ENCODE results near the gene DTX2. TPM values are rescaled to one million over a fixed set of nuclear protein-coding genes. Genes with fewer than 3 reads are reported as not detected.

The DTX2 gene
- total and polyA plus RNA-seq, 2 experiments from 2014 or later, result 36.1 to 77.9 TPM

DNA sequence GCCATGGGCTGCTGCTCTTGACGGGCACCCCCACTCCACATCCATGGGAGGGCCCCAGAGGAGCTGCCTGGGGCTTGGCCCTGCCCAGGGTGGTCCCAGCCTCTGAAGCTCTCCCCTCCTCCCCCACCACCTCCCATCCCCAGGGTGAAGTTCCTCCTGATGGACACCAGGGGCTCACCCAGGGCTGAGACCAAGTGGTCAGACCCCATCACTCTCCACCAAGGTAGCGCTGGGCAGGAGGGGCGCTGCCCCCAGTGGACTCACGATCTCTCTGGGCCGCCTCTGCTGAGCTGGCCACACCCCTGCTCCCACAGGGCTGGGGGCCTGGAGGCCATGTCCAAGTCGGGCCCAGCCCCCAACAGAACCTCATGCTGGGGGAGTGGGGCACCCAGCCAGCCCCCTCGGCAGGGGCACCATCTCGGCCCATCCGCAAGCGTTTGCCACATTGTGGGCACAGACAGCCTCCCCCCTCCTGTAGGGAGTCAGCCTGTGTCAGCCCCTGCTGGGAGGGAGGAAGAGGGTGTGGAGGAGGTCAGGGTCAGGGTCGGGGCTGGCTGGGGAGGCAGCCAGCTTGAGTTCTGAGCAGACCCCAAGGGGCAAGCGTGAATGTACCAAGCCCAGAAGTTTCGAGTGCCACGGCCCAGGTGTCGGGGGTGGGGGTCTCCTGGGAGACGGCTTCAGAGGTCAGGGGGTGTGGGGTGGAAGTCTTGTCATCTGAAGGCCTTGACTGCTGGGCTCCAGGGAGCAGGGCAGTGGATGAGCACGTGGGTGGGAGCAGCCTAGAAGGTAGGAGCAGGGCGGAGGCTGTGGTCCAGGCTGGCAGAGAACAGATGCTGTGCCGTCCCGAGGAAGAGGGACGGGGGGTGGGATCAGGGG is 51.7 kb downstream of the DTX2 start:
- H3K9me2 ChIP-seq (ENCODE audit: insufficient read depth), result no peaks in the 10 kb centered on the region

DNA sequence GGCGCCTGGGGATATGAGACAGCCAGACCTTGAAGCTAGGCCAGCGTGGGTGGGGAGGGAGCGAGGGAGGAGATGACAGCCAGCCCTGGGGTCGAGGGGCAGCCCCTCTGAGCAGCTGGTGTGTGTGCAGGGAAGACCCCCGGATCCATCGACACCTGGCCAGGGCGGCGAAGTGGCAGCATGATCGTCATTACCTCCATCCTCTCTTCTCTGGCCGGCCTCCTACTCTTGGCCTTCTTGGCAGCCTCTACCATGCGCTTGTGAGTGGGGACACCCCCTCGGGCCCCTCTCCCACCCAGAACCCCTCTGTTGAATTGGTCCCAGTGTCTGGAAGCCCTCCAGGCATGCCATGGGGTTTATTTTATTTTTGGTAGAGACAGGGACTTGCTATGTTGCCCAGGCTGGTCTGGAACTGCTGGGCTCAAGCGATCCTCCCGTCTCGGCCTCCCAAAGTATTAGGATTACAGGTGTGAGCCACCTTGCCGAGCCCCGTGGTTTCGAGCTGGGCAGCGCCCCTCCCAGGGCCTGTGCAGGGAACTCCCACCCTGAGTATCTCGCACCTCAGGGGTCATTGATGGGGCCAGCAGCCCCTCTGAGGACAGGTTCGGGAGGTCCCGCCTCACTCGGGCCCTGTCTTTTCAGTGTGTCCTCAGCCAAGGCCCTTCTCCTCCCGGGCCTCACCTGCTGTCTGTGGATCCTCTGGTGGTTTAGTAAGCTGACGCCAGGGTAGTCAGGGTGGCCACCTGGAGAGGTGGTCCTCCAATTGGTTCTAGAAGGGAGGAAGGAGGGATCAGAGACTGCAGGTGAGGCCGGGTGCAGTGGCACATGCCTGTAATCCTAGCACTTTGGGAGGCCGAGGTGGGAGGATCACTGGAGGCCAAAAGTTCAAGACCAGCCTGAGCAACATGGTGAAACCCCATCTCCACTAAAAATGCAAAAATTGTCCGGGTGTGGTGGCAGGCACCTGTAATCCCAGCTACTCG is 52.6 kb downstream of the DTX2 start:
- H3K4me1 ChIP-seq (ENCODE audit: insufficient read depth), result peaks cover 12% of the 10 kb centered on the region

More for the DNA sequence above, 51.7 kb downstream of the DTX2 start:
- no peak overlapping the region for H3K4me2 ChIP-seq
- peaks cover 6% of the 10 kb centered on the region for H3K27me3 Mint-ChIP-seq (ENCODE audit: insufficient read depth, low read depth, poor library complexity)
- no peaks in the 10 kb centered on the region for H3F3A ChIP-seq (replicated peaks; ENCODE audit: low read depth)
- H3K36me3 ChIP-seq (ENCODE audit: insufficient read depth), result no peaks in the 10 kb centered on the region
- H3K27ac ChIP-seq (ENCODE audit: low read depth), result no peak overlapping the region
- H3K27ac Mint-ChIP-seq, result no peak overlapping the region
- DNase-seq (ENCODE audit: low spot score) (peak; percentile 81), ATAC-seq (peak; percentile 46)
- peaks cover 12% of the 10 kb centered on the region for H3K4me1 ChIP-seq (ENCODE audit: insufficient read depth)
- H3K27me3 ChIP-seq (ENCODE audit: insufficient read depth), result no peaks in the 10 kb centered on the region
- H3K4me1 Mint-ChIP-seq, result peaks cover 5% of the 10 kb centered on the region
- H3K4me3 ChIP-seq, result no peak overlapping the region
- H3K4me3 Mint-ChIP-seq, result no peak overlapping the region
- H4K20me1 ChIP-seq (replicated peaks; ENCODE audit: insufficient read depth), result no peaks in the 10 kb centered on the region
- H2AFZ ChIP-seq, result no peak overlapping the region
- TF ChIP-seq, protein P1, sequence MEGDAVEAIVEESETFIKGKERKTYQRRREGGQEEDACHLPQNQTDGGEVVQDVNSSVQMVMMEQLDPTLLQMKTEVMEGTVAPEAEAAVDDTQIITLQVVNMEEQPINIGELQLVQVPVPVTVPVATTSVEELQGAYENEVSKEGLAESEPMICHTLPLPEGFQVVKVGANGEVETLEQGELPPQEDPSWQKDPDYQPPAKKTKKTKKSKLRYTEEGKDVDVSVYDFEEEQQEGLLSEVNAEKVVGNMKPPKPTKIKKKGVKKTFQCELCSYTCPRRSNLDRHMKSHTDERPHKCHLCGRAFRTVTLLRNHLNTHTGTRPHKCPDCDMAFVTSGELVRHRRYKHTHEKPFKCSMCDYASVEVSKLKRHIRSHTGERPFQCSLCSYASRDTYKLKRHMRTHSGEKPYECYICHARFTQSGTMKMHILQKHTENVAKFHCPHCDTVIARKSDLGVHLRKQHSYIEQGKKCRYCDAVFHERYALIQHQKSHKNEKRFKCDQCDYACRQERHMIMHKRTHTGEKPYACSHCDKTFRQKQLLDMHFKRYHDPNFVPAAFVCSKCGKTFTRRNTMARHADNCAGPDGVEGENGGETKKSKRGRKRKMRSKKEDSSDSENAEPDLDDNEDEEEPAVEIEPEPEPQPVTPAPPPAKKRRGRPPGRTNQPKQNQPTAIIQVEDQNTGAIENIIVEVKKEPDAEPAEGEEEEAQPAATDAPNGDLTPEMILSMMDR (conservative IDR thresholded peaks at IDR 0.05; ENCODE audit: low read depth in 2 of 2), result peak; percentile 48 to 50
- no peak for TF ChIP-seq ZNF331 (CRISPR knock-in tag; IDR thresholded peaks at IDR 0.05; ENCODE audit: low read depth)
- H3K79me2 ChIP-seq (replicated peaks; ENCODE audit: insufficient read depth), result no peaks in the 10 kb centered on the region
- H3K9me3 Mint-ChIP-seq, result no peaks in the 10 kb centered on the region
- no peaks in the 10 kb centered on the region for H3K36me3 Mint-ChIP-seq (ENCODE audit: low read depth)

More for the DNA sequence above, 52.6 kb downstream of the DTX2 start:
- H3K9me2 ChIP-seq (ENCODE audit: insufficient read depth), result no peaks in the 10 kb centered on the region
- no peak overlapping the region for H2AFZ ChIP-seq
- no peaks in the 10 kb centered on the region for H3K36me3 ChIP-seq (ENCODE audit: insufficient read depth)
- DNase-seq (ENCODE audit: low spot score) (no peak), ATAC-seq (no peak)
- no peak overlapping the region for H3K4me3 Mint-ChIP-seq
- H3K9me3 Mint-ChIP-seq, result no peaks in the 10 kb centered on the region
- no peaks in the 10 kb centered on the region for H3K79me2 ChIP-seq (replicated peaks; ENCODE audit: insufficient read depth)
- H3F3A ChIP-seq (replicated peaks; ENCODE audit: low read depth), result no peaks in the 10 kb centered on the region
- H4K20me1 ChIP-seq (replicated peaks; ENCODE audit: insufficient read depth), result no peaks in the 10 kb centered on the region
- no peak overlapping the region for H3K27ac ChIP-seq (ENCODE audit: low read depth)
- peaks cover 5% of the 10 kb centered on the region for H3K4me1 Mint-ChIP-seq
- no peaks in the 10 kb centered on the region for H3K36me3 Mint-ChIP-seq (ENCODE audit: low read depth)
- TF ChIP-seq NANOG (IDR thresholded peaks at IDR 0.05; ENCODE audit: borderline replicate concordance), result no peak
- no peak for TF ChIP-seq JUNB (IDR thresholded peaks at IDR 0.05; ENCODE audit: unreplicated experiment)
- TF ChIP-seq, protein P2, sequence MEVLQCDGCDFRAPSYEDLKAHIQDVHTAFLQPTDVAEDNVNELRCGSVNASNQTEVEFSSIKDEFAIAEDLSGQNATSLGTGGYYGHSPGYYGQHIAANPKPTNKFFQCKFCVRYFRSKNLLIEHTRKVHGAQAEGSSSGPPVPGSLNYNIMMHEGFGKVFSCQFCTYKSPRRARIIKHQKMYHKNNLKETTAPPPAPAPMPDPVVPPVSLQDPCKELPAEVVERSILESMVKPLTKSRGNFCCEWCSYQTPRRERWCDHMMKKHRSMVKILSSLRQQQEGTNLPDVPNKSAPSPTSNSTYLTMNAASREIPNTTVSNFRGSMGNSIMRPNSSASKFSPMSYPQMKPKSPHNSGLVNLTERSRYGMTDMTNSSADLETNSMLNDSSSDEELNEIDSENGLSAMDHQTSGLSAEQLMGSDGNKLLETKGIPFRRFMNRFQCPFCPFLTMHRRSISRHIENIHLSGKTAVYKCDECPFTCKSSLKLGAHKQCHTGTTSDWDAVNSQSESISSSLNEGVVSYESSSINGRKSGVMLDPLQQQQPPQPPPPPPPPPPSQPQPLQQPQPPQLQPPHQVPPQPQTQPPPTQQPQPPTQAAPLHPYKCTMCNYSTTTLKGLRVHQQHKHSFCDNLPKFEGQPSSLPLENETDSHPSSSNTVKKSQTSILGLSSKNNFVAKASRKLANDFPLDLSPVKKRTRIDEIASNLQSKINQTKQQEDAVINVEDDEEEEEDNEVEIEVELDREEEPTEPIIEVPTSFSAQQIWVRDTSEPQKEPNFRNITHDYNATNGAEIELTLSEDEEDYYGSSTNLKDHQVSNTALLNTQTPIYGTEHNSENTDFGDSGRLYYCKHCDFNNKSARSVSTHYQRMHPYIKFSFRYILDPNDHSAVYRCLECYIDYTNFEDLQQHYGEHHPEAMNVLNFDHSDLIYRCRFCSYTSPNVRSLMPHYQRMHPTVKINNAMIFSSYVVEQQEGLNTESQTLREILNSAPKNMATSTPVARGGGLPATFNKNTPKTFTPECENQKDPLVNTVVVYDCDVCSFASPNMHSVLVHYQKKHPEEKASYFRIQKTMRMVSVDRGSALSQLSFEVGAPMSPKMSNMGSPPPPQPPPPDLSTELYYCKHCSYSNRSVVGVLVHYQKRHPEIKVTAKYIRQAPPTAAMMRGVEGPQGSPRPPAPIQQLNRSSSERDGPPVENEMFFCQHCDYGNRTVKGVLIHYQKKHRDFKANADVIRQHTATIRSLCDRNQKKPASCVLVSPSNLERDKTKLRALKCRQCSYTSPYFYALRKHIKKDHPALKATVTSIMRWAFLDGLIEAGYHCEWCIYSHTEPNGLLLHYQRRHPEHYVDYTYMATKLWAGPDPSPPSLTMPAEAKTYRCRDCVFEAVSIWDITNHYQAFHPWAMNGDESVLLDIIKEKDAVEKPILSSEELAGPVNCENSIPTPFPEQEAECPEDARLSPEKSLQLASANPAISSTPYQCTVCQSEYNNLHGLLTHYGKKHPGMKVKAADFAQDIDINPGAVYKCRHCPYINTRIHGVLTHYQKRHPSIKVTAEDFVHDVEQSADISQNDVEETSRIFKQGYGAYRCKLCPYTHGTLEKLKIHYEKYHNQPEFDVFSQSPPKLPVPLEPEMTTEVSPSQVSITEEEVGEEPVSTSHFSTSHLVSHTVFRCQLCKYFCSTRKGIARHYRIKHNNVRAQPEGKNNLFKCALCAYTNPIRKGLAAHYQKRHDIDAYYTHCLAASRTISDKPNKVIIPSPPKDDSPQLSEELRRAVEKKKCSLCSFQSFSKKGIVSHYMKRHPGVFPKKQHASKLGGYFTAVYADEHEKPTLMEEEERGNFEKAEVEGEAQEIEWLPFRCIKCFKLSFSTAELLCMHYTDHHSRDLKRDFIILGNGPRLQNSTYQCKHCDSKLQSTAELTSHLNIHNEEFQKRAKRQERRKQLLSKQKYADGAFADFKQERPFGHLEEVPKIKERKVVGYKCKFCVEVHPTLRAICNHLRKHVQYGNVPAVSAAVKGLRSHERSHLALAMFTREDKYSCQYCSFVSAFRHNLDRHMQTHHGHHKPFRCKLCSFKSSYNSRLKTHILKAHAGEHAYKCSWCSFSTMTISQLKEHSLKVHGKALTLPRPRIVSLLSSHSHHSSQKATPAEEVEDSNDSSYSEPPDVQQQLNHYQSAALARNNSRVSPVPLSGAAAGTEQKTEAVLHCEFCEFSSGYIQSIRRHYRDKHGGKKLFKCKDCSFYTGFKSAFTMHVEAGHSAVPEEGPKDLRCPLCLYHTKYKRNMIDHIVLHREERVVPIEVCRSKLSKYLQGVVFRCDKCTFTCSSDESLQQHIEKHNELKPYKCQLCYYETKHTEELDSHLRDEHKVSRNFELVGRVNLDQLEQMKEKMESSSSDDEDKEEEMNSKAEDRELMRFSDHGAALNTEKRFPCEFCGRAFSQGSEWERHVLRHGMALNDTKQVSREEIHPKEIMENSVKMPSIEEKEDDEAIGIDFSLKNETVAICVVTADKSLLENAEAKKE (CRISPR knock-in tag; IDR thresholded peaks at IDR 0.05), result no peak
- TF ChIP-seq ZNF114 (CRISPR knock-in tag; IDR thresholded peaks at IDR 0.05), result no peak
- H3K4me3 ChIP-seq, result no peak overlapping the region
- H3K27ac Mint-ChIP-seq, result no peak overlapping the region; the same call in 1 of the 2 replicates
- H3K27me3 ChIP-seq (ENCODE audit: insufficient read depth), result no peaks in the 10 kb centered on the region
- no peak overlapping the region for H3K4me2 ChIP-seq
- H3K27me3 Mint-ChIP-seq (ENCODE audit: insufficient read depth, low read depth, poor library complexity), result peaks cover 8% of the 10 kb centered on the region
